GM12891 (cell line): Measurements from ENCODE around the gene GPSM1.

ENCODE experiments used
- POLR2A ChIP-seq: IDR thresholded peaks from 2 replicates; pipeline ENCODE4 v1.6.1; 2011; ENCODE audit warnings: low read depth, low read length, control low read depth
- POLR2AphosphoS5 ChIP-seq: IDR thresholded peaks from 2 replicates; pipeline ENCODE4 v1.6.1; 2011; ENCODE audit warnings: low read depth, low read length, control low read depth
- TAF1 ChIP-seq: IDR thresholded peaks from 2 replicates; pipeline ENCODE4 v1.6.1; 2011; ENCODE audit warnings: low read depth, low read length, control low read depth

- TF ChIP-seq POLR2A (no peak), TAF1 (no peak), POLR2AphosphoS5 (no peak)
These were observed 27.8 kb upstream of the GPSM1 start for GRCh38 chr9:136299541-136299940.
